ENCODE results near the gene AK5.
"Not testable (repeated sequence)": the region's sequence is repeated elsewhere in the genome, so short reads cannot be mapped to it uniquely, and the experiment has no call there.

Gene AK5

DNA sequence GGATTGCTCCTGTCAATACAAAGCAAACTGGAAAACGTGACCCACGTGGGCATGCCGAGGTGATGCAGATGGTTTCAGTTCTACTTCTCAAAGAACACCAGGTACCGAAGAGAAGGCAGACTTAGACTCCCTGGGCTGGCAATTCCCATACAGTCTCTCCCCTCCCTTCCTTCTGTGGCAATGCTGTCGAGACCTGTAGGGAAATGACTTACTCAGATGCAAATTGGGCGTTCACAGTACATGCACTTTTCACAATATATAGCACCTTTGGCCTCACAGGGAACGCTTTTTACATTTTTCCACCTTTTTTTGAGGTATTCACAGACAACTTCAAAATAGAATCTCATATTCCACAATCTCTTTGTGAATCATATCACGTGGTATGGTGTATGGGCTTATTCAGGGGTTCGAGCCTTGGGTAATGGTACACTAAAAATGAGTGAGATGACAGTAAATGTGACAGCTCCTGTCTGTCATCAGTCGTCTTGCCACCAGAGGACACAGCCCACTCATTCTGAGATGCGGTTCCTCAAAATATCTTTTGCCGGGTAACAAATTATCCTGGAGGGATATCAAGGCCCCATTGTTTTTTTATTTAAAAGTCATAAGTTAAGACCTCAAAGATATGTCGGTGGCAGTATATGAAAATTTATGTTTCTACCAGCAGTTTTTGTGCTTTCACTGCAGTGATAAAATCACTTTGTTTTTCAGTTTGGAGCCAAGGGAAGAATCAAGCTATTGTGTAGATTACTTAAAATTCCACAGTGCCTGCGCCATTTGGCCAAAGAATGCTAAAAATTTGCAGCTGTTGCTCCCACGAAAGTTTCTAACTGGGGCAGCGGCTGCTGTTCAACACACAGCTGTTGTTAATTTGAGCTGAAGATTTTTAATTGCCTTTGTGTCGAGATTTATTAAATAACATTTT lies 232.3 kb downstream of the AK5 start:
- no peak for DNase-seq

DNA sequence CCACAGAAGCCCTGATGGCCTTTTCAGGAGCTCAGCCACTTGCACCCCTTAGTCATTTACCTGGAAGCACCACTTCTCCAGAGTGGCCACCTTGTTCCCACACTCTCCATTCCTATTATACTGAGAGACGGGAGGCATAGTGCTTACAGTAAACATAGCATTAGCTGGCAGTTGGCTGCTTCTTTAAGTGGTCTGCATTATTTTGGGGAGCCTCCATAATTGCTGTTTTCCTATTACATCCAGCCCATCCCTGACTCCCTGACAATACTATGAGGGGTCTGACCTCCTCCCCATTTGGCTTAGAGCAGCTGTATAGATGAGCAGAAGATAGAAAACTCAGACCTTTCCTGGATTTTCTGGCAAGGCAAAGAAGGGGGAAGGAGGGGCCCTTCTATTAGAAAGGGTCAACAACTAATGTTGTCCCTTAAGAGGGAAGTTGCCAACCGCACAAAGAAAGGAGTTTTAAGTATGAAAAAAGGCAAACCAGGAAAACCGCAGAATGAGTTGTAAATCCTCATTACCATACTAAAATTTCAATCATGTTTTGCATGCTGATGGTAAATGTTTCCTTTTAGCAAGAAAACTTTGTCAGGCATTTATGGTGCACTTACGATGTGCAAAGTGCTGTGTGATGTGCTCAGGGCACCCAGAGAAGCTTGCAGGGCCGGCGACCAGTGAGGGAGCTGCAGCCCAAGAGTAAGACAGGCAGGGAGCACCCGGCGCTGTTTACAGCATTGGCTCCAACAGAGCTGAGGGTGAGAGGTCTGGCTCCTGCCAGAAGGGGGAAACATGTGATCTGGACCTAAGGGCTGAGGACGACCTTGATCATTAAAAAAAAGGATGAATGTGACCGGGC lies 233.3 kb downstream of the AK5 start:
- DNase-seq: no peak

DNA sequence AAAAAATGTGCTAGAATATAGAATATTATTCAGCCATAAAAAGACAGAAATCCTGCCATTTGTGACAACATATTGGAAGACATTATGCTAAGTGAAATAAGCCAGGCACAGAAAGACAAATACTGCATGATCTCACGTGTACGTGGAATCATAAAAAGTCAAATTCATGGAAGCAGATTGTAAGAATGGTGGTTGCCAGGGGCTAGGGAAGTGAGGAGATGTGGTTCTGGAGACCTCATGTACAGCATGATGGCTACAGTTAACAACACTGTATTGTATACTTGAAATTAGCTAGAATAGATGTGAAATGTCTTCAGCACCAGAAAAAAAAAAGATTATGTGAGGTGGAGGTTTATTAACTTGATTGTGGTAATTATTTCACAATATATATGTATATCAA lies 234.3 kb downstream of the AK5 start:
- no peak for DNase-seq

DNA sequence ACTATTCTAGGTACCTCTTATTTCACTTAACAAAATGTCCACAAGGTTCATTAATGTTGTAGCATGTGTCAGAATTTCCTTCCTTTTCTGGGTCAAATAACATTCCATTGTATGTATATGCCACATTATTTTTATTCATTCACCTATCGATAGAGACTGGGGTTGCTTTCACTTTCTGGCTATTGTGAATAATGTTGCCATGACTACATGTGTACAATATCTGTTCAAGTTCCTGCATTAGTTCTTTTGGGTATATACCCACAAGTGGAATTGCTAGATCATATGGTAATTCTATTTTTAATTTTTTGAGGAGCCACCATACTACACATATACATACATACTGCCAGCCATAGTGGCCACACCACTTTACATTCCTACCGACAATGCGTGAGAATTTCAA lies 242.2 kb downstream of the AK5 start:
- no peak for DNase-seq

DNA sequence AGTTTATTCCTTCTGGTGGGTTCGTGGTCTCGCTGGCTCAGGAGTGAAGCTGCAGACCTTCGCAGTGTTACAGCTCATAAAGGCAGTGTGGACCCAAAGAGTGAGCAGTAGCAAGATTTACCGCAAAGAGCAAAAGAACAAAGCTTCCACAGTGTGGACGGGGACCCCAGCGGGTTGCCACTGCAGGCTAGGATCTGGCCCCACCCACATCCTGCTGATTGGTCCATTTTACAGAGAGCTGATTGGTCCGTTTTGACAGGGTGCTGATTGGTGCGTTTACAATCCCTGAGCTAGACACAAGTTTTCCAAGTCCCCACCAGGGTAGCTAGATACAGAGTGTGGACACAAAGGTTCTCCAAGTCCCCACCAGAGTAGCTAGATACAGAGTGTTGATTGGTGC lies 249.3 kb downstream of the AK5 start:
- not testable (repeated sequence) for DNase-seq

DNA sequence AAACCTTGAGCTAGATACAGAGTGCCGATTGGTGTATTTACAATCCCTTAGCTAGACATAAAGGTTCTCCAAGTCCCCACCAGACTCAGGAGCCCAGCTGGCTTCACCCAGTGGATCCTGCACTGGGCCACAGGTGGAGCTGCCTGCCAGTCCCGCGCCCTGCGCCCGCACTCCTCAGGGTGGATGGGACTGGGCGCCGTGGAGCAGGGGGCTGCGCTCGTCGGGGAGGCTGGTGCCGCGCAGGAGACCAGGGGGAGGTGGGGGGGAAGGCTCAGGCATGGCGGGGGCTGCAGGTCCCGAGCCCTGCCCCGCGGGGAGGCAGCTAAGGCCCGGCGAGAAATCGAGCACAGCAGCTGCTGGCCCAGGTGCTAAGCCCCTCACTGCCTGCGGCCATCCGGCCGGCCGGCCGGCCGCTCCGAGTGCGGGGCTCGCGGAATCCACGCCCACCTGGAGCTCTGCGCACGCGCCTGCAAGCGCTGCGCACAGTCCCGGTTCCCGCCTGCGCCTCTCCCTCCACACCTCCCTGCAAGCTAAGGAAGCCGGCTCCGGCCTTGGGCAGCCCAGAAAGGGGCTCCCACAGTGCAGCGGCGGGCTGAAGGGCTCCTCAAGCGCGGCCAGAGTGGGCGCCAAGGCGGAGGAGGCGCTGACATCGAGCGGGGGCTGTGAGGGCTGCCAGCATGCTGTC lies 249.9 kb downstream of the AK5 start:
- not testable (repeated sequence) for DNase-seq

DNA sequence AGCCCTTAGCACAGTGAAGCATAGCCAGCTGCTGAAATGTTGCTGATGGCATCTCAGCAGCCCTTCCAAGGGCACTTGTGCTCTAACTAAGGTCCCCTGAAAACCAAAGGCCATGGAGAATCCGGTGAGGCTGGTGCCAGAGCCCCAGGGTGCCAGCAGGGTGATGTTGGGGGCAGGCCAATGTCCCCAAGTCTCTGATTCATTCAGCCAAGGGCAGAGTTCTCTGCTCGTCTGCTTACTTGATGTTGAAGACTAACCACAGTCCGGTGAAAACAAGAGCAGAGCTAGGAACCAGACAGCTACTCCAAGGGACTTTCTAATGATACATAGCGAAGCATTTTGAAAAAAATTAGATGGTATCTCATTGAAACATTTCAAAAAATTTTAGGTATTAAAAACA lies 250.8 kb downstream of the AK5 start:
- DNase-seq: no peak

DNA sequence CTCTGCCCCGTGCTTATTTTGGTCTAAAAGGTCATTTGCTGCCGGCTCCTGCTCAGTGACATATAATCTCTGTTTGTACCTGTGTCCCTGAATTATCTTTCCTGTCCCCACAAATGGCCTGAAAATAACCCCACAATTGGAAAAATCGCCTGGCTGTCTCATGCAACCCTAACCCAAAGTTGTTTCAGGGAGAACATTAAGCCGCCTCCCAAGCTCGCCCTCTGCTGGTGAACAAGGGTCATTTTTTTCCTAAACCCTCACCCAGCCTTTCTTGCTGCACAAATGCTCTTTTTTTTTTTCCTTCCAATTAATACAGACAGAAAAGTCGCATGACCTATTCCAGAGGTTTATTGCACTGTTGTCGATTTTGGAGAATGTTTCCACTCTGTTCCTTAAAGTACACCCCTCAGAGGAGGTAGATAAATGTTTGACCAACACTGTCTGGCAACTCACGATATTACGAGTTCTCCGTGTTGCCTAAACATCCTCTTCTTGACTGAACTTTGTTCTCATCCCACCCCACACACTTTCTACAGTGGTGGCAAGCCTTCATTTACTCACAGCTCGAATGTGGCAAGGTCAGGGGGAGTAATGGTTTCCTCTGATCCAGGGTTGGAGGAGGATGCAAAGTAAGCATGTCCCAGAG lies 252.0 kb downstream of the AK5 start:
- DNase-seq: peak; percentile 28

DNA sequence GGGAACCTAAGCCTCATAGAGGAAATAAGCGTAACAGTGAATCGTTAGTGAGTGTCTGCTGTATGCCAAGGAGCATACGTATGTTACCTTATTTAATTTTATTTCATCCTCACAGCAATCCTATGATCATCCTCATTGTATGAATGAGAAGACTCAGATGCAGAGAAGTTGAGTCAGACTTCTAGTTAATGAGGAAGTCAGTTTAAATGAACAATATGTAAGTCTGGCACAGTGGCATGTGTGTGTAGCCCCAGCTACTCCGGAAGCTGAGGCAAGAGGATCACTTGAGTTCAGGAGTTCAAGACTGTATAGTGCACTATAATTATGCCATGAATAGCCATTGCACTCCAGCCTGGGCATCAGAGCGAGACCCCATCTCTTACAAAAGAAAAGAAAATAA lies 252.6 kb downstream of the AK5 start:
- DNase-seq: no peak

DNA sequence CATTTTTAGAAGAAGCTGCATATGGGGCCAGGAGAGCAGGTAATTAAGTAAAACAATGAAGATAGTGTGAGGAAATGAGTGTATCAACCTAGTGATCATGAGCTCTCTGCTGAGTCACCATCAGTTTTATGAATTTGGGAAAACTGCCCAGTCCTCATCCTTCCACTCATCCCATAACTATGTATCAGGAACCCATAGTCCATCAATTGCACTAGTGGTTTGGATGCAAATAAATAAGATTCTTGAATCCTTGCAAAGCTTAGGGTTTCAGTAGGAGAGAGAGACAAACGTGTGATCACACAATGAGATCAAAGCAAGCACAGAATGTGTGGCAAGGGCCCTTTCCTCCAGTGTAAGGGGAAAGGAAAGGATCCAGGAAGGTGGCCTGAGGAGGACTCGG lies 255.0 kb downstream of the AK5 start:
- peak; percentile 61 for DNase-seq

DNA sequence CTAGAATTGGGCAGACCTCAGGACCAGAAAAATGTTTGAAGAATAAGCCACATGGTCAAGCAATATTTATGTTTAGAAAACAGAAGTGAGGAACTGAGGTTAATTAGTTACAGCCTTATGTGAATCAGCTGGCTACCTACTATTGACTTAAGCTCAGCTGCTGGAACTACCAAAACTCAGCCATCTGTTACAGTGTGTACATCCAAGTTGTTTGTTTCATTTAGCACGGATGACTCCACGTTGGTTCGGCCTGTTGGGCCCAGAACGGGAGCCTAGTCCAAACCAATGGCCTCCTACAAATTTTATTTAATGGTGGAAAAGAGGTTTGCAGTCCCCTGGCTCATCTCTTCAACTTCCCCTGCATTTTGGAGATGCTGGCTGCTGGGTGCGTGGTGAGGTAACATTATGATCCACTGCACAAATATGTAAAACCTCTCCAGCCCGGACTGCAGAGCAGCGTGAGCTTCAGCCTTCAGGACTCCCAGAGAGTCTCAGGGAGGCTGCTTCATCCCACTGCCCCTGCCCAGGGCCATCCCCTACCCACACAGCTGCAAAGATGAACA lies 257.2 kb downstream of the AK5 start:
- peak; percentile 60 for DNase-seq

DNA sequence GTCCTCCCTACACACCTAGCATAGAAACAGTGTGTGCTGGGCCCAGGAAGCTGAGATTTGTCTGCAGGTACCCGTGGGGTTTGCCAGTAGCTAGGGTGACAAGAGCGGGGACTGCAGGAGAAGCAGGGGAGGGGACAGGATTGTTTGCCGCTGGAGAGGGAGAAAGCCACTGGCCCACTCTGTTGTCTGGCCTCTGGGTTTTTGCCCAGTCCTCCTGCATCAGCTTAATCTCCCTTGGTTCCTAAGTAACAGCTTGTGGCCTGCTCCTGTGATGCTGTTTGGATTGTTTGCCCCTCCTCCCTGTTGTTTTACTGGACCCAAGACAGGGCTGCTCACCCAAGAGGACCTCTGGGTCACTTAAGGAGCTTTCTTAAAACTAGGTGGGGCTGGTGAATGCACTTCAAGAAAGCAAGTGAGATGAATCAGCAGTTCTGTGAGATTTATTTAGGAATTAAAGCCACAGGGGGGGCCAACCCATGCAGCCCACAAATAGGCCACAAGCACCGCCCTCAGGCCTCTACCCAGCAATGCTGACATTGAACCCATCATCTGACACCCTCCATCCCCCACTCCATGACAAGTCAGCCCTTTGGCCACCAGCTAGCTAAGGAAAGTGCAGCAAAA lies 257.8 kb downstream of the AK5 start:
- DNase-seq: peak; percentile 80

DNA sequence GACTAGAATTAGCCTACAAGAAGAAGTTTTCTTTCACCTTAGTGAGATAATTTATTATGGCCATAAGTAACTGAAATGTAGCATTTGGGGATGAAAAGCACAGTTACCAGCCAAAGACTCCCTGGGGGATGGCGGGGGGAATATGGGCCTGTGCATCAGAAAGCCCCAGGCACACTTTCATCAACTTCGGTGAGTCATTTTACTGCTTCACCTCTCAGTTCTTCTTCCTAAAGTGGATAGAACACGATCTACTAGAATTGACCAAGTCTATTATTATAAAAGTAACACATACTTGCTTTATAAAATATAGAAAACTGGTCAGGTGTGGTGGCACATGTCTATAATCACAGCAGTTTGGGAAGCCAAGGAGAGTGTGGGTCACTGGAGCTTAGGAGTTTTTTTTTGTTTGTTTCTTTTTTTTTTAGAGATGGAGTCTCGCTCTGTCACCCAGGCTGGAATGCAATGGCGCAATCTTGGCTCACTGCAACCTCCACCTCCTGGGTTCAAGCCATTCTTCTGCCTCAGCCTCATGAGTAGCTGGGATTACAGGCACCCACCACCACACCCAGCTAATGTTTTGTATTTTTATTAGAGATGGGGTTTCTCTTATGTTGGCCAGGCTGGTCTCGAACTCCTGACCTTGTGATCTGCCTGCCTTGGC lies 258.8 kb downstream of the AK5 start:
- peak; percentile 77 for DNase-seq

DNA sequence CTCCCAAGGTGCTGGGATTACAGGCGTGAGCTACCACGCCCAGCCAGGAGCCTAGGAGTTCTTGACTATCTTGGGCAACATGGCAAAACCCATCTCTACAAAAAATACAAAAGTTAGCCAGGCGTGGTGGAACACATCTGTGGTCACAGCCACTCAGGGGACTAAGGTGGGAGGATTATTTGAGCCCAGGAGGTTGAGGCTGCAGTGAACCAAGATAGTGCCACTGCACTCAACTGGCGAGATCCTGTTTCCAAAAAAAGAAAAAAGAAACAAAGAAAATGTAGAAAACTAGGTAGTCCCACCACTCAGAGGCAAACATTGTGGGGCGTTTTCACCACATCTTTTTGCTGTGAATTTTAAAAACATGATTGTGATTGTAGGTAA lies 259.3 kb downstream of the AK5 start:
- DNase-seq: no peak

DNA sequence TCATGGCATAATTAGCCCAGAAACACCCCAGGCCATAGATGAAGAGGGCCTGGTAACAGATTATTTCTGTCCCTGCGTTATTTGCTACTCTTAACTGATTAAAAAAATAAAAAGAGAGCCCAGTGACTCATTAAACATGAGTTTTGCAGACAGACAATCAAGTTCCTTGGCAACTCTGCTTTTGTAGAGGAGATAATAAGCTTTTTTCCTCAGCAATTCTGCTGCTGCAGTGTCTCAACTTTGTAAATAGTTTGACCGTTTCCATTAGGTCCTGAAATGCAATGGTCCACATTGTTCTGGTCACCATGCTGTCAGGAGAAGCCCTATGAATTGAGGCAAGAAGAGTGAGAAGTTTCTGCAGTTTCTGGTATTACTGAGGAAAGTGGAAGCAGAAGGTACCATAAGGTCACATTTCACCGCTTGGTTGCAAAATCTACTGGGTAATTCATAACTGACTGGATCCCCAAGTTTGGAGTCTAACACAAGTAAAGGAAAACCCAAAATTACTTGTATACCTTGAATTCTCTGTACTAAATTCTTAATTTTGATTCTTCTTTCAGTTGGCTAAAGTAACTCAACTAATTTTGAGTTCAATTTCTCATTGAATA lies 261.1 kb downstream of the AK5 start:
- no peak for DNase-seq

DNA sequence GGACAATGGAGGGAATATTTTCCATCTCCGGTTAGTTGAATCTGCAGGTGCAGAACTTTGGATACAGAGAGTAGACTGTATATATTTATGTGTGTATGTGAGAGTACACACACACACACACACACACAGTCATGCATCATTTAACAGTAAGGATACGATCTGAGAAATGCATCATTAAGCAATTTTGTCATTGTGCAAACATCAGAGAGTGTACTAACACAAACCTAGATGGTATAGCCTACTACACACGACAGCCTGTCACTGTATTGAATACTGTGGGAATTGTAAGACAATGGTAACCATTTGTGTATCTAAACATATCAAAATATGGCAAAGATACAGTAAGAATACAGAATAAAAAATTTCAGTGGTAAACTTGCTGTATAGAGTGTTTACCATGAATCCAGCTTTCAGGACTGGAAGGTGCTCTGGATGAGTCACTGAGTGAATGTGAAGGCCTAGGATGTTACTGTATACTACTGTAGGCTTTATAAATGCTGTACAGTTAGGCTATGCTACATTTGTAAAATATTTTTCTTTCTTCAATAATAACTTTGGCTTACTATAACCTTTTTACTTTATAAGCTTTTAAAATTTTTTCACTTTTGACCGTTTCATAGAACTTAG lies 262.1 kb downstream of the AK5 start:
- DNase-seq: no peak

DNA sequence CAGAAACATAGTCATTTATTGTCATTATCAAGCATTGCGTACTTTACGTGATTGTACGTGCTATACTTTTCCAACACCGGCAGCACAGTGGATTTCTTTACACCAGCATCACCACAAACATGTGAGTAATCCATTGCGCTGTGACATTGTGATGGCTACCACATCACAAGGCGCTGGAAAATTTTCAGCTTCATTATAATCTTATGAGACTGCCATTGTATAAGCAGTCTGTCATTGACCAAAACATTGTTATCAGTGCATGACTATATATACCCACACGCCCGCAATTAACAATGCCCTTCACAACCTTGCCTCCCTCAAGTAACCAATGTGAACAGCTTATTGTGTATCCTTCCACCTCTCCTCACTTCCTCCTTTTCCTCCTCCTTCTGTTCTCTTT lies 263.0 kb downstream of the AK5 start:
- DNase-seq: no peak

DNA sequence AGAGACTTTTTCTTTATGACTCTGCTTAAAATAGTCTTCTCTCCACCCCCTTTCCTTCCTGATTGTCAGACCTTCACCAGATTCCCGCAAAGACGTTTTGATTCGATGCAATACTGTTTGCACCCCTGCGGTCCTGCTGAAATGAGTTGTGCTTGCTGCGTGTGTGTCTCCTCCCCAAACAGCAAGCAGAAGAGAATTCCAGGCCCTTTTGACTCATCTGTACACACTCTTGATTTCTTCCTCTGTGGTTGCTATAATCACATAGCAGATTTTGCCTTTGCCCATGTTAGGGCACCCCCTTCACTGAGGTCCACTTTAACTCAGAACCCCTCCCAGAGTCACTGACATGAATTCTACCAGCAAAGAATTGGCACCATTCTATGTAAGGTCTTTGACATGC lies 264.2 kb downstream of the AK5 start:
- DNase-seq: no peak

DNA sequence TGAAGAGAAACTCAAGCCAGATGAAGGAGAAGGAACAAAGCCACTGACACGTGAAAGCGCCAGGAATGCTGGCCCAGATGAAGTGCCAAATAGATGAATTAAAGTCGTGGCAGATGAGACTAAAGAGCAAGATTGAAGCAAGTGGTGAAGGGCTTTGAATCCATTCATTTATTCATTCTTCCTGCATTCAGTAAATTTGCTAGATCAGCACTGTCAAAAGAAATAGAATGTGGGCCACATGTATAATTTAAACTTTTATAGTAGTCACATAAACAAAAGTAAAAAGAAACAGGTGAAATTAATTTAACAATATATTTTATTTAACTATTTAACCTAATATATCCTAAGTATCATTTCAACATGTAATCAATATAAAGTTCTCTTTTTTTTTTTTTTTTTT lies 265.1 kb downstream of the AK5 start:
- no peak for DNase-seq

DNA sequence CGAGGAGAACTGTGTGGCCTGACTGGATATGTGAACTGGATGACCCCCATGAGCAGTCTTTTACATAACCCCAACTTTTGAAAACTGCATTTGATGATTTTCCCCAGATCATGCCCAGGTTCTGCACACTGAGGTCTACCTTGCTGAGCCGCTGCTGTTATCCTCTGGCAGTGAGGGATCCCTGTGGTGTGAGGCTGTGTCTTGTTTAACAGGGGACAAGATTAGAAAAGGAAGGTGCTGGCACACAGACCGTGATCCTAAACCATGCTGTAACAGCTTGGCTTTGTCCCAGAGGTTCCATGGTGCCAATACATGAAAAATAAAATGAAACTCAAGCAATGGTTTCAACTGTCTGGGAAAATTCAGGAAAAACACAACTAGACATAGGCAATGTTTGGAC lies 266.5 kb downstream of the AK5 start:
- DNase-seq: no peak

DNA sequence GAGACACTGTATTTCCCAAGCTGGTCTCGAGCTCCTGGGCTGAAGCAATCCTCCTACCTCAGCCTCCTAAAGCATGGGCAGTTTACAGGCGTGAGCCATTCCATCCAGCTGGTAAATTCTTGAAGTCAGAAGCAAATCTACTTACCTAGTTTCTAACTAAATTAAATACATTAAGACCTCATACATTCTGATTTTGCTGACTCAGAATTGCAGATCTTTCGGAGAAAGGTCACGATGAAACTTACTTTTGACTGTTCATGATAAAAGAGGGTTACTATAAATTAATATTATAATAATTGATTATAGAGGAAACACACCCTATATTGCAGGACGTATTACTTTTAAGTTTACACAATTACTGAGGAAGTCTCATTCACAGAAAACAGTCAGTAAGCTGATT lies 268.3 kb downstream of the AK5 start:
- no peak for DNase-seq
